ENCODE data around the gene BIRC7.

Gene BIRC7

DNA sequence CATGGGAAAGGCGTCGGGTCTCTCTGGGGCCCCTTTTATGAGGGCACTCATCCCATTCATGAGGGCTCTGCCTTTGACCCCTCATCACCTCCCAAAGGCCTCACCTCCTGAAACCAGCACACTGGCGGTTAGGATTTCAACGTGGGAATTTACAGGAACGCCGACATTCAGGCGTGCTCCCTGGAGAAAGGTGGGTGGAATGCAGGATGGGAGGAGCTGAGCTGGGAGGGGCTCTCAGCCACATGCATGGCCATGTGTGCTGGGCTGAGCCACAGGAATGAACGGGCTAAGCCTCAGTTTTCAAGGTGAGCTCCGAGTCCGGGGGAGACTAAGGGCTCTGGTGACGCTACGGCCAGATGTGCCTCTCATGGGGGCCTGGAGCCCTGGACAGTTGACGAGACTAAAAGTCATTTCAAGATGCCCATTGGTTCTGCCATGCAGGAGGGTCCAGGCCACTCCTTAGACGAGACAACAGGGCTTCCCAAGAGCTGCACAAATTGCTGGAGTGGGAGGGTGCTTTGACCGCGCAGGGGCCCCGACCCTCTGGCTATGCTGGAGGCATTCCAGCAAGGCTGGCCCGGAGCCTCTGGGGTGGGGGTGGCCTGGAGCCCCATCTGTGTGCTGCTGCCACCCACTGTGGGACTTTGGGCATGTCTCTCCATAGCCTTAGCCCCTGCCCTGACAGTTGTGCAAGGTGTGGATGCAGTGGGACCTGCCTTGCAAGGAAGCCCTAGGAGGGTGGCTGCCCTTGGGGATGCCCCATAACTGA lies 33.1 kb downstream of the BIRC7 start:
- DNase-seq: no peak

DNA sequence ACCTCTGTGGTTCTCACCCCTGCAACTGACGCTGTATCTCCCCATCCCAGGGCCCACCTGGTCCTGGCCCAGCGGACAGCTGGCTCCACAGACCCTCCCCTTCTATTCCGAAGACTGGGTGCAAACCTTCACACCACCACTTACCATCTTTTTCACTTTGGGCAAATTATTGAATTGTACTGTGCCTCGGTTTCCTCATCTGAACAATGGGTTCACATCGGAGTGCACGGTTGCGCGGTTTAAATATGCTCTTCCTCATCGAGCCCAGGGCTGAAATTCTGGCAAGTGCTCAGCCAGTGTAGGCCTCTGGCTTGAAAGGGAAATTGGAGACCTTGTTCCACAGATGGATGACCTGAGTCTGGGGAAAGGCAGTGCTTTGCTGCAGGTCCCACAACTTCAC lies 34.0 kb downstream of the BIRC7 start:
- DNase-seq: no peak

DNA sequence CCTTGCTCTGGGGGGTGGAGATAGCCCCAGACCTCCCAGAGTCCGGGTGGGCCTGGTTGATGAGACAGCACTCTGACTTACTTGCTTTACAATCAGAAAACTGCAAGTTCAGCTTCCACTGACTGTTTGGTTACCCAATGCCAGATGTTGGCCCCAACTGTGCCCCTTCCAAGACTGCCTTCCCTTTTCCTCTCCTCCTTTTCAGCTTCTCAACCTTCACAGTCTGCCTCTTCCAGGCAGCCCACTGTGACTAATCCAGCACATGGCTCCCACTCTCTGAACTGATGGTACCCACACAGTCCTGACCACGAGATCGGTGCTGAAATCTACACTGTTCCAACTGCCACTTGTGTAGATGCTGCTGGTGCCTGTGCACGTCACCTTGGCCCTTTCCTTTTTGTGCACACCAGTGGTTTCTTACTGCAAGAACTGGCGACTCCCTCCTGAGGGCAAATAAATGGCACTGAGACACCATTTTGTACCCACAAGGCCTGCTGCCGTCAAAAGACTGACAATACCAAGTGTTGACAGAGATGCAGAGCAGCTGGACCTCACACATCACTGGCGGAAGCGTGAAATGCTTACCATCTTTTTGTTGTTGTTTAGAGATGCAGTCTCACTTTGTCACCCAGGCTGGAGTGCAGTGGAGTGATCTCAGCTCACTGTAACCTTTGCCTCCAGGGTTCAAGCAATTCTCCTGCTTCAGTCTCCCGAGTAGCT lies 35.1 kb downstream of the BIRC7 start:
- DNase-seq: no peak

DNA sequence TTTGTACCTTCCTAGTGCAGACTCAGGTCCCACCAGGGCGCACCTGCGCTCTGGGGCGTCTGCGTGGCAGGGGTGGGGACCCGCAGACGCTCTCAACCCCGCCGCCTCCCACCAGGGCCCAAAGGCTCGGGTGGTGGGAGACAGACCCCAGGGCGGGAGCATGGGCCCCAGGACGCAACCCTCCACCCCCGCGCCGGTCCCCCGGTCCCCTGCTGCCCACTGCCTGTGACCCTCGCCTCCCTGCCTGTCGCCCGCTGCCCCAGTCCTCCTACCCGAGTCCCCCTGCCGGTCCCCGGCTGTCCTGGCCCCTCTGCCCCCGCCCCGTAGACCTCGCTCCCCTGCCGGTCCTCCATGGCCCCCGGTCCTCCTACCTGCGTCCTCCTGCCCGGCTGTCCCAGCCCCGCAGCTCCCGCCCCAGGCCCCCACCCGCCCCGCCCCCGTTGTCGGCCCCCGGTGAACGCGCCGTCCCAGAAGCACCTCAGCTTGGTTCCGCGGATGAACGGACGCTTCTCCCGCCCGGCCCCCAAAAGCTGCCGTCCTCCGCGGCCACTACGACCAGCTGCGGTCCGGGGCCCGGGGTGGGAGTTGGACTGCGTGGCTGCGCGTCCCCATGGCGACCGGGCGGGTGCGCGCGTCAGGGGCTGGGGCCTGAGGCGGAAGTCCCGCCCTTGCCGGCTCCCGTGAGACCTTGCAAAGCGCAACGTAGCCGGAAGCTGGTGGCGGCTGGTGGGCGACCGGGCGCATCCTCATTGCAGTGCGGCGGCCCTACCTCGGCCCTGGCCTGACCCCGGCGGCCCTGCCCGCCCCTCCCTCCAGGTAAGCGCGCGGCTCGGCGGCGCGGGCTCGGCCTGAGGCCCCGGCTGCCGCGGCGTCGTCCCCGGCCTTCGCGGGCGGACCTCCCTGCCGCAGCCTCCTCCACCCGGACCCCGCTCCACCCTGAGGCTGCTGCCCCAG lies 36.7 kb downstream of the BIRC7 start, which contains the start of gene ARFGAP1:
Gene ARFGAP1, plus strand, starts transcription at position 709 of the 954 bp plus-strand sequence. CDS start 2,768 bp downstream, outside the sequence.
- peak; percentile 88 to 89 for DNase-seq

DNA sequence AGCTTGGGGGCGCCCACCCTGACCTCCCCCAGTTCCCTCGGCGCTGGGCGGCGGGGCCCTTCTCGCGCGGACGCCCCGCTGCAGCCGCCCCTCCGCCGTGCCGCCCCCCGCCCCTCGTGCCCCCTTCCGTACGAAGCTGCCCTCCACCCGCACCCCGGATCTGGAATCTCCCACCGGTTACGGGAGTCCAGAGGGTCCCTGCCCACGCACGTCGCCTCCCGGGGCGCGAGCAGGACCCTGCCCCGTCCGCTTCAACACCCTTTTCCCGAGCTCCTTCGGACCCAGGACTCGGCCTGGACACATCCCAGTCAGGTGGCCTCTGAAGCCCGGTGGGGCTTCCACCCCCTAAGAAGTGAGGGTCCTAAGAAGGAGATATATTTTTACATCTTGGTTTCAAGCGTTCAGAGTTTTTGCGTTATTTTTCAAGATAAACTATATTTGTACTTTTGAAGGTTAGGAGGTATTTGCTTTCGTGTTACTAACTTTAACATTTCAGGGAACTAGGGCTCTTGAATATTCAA lies 37.4 kb downstream of the BIRC7 start:
- no peak for DNase-seq

DNA sequence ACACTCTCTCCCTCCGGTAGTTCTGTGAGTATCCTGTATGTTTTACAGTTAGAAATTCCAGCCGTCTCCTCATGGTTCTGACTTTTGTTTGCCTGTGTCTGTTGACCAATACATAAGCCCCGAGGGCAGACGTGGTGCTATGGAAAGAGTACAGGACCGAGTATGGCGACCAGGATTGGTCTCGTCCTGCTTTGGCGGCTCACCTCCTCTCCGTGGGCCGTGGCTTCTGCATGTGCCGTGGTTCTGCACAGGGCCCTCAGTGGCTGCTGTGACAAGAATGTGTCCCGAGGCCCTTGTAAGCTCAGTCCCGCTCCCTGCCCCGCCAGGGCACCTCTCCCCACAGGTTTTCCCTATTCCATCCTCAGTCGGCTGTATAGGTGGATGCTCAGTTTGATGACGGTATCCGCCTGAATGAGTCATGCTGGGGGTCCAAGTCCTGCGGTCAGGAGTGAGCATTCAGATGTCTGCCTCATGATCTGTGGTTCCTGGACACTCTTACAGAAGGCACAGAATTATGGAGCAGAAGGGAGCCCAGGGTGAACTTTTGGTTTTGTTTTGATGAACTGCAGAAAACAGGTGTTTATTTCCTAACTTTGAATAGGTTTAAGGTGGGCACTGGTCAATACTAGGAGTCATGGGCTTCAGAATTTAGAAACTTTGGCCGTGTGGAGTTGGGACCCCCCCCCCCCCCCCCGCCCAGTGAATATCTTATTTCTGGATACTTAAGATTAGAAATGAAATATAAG lies 38.1 kb downstream of the BIRC7 start:
- no peak for DNase-seq

DNA sequence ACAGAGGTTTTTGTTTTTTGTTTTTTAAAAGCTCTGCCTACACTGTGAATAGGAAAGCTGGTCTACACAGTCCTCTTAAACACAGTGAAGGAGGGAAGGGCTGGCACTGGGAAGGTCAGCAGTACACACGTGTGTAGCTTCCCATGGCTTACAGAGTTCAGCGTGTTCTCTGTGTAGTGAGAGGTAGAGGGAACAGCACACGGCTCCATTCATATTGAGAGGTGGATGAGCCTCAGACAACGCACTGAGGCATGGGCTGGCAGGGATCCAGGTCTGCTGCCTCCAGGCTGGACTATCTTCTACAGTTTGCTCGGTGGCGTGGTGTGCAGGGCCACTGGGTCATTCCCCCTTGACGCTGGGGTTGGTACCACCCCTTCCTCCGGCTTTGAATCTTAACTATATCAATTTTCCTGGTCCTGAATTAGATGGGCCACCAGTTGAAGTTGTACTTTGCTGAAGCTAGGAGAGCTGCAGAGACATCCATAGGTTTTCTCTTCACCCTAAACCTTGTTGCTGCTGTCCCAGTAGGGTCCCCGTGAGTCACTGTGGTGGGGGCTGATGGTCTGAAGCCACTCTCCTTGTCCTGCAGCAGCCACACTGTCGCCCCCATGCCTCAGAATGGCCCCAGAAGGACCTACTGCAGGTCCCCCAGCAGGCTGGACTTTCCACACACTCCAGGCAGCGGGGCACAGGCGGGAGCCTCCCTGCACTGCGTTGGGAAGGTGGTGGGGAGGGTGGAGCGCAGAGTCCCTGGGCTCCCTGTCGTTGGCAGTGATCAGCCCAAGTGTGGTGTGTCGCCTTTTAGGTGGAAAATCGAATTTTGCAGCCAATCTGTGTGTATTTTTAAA lies 38.9 kb downstream of the BIRC7 start:
- DNase-seq: no peak

DNA sequence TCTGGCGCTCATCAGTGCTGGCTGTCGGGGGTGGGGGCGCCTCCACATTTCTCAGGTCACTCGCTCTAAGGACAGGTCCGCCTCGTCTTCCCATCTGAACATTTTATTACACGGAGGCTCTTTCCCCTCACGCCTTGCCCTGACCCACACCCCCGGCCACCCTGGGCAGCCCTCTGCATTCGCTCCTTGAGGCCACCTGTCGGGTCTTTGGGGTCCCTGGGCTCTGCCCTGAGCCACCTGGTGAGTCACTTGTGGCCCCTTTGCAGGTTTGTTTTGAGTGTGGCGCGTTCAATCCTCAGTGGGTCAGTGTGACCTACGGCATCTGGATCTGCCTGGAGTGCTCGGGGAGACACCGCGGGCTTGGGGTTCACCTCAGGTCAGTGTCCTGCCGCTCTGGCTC lies 40.1 kb downstream of the BIRC7 start:
- no peak for DNase-seq

DNA sequence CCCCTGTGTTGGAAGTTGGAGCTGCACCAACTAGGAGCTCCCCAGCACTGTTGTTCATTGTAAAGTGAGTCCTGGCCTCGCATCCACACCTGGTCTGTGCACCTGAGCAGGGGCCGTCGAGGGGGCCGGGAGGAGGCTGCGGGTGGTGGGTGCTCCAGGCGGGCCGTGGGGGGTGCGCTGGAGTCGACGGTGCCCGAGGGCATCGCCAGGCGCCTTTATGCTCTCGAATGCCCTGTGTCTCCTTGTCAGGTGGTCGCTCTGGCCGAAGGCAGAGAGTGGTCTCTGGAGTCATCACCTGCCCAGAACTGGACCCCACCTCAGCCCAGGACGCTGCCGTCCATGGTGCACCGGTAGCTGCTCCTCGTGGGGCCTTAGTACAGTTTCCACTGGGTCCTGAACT lies 41.3 kb downstream of the BIRC7 start:
- DNase-seq: no peak

DNA sequence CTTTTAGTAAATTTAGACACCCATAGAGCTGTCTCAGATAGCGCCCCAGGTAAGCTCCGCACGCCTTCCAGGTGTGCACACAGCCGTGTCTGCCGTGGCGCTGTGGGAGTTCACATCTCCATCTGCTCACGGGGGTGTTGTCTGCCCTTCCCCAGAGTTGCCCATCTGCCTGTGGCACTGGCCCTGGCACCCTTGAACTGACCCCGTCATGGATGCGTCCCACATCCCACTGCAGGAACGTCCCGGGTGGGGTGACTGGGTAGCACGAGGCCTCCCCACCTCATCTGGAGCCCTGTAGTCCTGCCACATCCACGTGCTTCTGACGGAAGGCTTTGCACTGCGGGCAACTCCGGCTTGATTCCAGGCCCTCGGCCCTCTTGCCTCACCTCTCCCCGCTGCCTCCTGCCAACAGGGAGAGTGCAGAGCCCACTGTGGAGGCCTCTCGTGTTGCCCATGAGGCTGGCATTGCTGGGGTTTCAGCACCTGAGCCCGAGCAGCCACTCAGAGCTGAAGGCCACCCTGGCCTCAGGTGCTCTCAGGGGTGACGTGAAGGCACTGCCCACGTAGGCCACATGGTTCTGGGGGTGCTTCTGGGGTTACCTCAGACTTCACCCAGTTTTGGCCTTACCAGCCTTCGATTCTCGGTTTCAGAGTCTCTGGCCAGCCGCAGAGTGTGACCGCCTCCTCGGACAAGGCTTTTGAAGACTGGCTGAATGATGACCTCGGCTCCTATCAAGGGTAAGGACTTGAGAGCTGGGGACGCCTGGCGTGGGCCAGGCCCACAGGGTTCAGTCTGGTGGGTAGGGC lies 42.0 kb downstream of the BIRC7 start:
- no peak for DNase-seq

DNA sequence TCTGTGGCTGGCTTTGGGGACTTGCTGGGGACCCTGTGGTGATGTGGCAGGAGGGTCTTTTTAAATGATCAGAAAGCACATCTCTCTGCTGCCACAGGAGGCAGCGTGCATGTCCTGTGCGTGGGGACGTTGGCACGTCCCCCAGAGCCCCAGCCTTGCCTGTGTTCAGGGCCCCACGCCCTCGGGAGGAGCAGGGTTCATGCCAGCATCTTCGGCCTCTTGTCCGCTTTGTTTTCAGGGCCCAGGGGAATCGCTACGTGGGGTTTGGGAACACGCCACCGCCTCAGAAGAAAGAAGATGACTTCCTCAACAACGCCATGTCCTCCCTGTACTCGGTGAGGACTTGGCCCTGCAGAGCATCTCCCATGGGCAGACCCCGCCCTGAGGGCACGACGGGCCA lies 43.0 kb downstream of the BIRC7 start:
- no peak for DNase-seq

DNA sequence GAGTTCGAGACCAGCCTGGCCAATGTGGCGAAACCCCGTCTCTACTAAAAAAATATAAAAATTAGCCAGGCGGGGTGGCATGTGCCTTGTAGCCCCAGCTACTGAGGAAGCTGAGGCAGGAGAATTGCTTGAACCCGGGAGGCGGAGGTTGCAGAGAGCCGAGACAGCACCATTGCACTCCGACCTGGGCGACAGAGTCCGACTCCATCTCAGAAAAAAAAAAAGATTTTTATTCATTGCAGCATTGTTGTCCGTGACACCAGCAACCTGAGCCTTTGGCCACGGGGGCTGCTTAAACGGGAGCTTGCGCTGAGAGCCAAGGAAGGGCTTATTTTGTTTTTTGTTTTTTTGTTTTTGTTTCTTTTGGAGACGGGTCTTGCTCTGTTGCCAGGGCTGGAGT lies 44.2 kb downstream of the BIRC7 start:
- DNase-seq: no peak

DNA sequence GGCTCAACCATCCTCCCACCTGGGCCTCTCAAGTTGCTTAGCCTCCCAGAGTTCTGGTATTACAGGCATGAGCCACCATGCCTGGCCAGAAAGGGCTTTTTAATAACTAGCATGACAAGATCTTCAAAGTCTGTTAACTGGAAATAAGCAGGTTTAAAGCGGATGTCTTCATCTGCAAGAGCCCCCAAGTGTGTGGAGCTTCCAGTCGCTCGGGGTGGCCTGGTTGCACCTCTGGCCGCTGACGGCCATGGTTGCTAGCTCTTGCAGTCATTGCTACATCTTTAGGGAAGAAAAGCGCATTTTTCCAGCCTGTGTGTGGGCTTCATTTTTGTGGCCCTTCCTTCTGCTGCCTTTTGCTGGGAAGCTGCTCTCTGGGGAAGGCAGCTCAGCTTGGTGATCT lies 44.7 kb downstream of the BIRC7 start:
- no peak for DNase-seq

DNA sequence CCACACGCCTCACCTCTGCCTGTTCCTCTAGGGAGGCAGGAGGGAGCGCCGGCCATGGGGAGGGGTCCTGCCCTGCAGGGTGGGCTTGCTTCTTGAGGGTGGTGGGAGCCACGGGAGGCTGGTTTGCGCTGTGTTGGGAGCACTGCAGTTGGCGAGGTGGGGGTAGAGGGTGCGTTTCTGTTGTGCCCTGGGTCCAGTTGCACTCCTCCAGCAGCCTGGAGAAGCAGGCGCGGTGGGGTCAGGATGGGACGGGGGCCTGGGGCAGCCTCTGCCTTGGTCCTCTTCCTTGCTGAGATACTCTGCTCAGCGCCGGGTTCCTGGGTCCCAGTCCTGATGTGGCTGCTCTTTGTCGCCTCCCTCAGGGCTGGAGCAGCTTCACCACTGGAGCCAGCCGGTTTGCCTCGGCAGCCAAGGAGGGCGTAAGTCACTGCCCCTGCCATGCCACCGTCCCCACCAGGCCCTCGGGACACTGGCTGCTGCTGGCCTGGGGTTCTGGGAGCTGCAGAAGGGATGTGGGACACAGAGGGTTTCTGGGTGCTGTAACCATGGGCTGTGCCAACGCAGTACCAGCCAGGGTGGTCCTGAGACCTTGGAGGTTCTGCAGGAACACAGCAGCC lies 45.3 kb downstream of the BIRC7 start:
- no peak for DNase-seq

DNA sequence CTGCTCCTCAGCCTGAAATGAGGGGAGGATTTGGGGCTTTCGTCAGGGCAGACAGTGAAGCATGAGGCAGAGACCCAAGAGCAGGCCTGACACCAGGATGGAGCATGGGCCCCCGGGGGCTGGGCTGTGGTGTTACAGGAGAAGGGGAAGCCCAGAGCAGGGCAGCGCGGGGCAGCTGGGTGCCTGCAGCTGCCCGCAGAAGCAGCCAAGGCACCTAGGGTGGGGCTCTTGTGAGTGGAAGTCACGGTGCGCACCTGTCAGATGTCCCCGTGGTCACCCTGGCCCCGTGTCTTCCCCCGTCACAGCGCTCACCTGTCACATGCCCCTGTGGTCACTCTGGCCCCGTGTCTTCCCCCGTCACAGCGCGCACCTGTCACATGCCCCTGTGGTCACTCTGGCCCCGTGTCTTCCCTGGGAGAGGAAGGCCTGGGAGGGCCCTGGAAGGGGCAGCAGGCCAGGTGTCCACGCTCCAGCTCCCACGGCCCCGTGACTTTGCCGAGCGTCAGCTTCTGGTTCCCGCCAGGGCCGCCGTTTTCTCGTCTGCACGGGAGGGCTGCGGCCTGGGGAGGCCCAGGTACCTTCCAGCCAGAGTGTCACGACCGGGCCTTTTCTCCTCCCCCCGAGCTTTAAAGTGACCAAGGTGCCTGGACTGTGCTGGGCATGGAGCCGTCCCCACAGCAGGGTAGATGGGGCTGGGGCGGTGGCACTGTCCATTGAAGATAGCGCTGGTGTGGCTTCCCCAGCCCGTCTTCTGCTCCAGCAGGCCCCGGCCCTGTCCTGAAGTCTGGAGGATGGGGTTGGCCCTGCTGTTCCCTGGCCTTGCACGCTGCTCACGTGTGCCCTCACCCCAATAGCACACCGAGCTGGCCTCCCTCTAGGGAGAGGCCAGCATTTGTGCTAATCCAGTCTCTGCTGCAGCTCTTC lies 46.3 kb downstream of the BIRC7 start:
- no peak for DNase-seq

DNA sequence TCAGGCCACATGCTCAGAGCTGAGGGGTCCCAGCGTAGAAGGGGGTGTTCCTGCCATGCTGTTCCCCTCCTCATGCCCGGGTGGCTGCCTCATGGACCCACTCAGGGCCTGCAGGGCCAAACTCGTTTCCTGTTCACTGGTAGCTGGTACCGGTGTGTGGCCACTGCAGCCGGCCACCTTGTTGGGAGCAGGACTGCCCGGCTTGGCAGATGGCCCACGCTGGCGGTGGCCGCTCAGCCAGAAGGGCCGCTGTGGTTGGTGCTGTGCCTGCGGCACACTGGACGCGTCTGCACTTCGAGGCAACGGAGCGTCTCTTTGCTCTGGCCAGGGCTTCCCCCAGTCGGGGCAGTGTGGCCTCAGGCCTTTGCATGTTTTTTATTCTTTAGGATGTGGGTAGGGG lies 47.2 kb downstream of the BIRC7 start:
- DNase-seq: no peak

DNA sequence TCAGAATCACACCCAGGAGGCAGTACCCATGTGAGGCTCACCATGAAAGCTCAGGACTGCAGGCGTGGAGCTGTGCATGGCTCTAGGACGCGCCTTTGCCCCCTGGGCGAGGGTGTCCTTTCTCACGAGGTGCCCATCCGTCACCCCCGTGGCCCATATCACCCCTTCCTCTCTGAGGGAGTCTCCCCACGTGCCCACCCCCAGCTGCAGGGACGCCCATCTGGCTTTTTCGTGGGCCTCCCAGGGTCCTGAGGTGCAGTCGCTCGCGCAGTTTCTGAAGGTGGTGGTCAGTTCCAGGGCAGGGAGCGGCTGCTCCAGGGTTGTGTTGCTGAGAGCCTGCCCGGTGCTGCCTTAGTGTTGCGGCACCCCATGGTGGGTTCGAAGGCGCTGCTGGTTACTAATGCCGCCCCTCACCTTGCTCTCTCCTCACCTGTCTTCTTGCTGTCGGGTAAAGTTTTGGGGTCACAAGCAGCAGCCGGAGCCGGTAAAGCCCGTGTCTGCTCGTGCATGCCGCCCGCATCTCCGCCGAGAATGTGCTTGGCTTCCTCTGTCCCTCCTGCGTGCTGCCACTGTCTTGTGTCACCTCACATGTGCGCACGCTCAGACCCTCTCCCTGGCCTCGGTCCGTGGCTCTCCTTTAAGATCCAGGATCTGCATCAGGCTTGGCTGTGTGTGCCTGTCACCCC lies 47.8 kb downstream of the BIRC7 start:
- no peak for DNase-seq

DNA sequence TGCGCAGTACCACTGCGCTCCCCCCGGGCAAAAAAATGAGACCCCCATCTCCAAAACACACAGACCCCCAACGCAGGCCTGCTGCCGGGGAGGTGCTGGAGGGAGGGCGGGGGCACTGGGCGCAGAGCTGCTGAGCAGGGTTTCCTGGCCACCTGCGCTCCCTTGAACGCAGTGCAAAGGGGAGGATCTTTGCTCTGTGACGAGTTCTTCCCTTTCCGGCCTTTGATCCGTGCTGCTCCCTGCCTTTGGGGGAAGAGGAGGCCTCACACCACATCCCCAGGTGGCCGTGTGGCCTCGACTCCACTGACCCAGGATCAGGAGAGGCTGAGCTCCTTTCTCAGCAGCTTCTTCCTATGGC lies 48.4 kb downstream of the BIRC7 start:
- DNase-seq: peak in 1 of 2 donors; percentile 18

Data from CD4-positive, alpha-beta T cell treated with Interleukin-1 beta for 1 hour (primary cell).